Keratinocyte (primary cell): Measurements from ENCODE around the gene BBOX1.

Experiments
- EZH2 ChIP-seq: IDR thresholded peaks from one replicate; pipeline ENCODE4 v1.6.1; 2012; ENCODE audit warnings: inconsistent platforms, mild to moderate bottlenecking, low read length, moderate library complexity
- TF ChIP-seq, protein P1 (sequence below), 3 experiments: IDR thresholded peaks in 1 of 3; conservative IDR thresholded peaks in 1 of 3; optimal IDR thresholded peaks in 1 of 3; 2 replicates in 2 of 3; 3 replicates in 1 of 3; pipeline versions ENCODE3 to v1.5.1; 2011; ENCODE audit warnings: low read length in 3 of 3, mild to moderate bottlenecking in 3 of 3, moderate library complexity in 2 of 3, control low read depth in 1 of 3, inconsistent platforms in 1 of 3; ENCODE audit not compliant: insufficient read depth in 2 of 3; ENCODE audit errors: extremely low read depth in 1 of 3

DNA sequence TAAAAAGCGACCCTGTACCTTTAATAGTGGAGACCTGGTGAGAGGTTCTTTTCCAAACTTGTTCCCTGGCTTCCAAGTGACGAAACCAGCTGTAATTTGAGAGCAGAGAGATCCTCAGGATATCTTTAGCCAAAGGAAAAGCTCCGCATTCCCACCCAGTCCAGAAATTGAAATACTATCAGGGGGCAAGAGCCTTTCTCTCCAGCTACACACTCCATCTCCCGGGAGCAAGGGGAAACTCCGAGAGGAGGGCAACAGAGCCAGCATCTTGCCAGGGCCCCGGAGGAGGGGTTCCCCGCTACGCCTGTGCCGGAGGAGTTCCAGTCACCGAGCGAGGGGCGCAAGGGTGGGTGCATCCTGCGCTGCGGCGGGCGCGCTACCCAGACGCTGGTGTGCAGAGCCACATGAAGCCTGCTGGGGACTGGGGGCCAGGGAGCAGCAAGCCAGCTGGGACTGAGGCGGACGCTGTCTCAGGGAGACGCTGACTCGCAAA is 46.6 kb upstream of the BBOX1 start, which contains the start of gene FIBIN:
- TF ChIP-seq, protein P1, sequence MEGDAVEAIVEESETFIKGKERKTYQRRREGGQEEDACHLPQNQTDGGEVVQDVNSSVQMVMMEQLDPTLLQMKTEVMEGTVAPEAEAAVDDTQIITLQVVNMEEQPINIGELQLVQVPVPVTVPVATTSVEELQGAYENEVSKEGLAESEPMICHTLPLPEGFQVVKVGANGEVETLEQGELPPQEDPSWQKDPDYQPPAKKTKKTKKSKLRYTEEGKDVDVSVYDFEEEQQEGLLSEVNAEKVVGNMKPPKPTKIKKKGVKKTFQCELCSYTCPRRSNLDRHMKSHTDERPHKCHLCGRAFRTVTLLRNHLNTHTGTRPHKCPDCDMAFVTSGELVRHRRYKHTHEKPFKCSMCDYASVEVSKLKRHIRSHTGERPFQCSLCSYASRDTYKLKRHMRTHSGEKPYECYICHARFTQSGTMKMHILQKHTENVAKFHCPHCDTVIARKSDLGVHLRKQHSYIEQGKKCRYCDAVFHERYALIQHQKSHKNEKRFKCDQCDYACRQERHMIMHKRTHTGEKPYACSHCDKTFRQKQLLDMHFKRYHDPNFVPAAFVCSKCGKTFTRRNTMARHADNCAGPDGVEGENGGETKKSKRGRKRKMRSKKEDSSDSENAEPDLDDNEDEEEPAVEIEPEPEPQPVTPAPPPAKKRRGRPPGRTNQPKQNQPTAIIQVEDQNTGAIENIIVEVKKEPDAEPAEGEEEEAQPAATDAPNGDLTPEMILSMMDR (optimal IDR thresholded peaks at IDR 0.05 in 1 of 3, IDR thresholded peaks at IDR 0.05 in 1 of 3, conservative IDR thresholded peaks at IDR 0.05 in 1 of 3; ENCODE audit: extremely low read depth in 1 of 3, insufficient read depth in 2 of 3, low read length in 3 of 3) = no peak
- no peak for TF ChIP-seq EZH2
